HG03442 (cell line): ENCODE data around the gene SLC24A5.

Experiments
- ATAC-seq: cut with Tn5 transposase; IDR thresholded peaks from one replicate; pipeline ENCODE4 v1.9.1; 2021; ENCODE audit warnings: mild to moderate bottlenecking, moderate library complexity; ENCODE audit not compliant: unreplicated experiment

The SLC24A5 gene

DNA sequence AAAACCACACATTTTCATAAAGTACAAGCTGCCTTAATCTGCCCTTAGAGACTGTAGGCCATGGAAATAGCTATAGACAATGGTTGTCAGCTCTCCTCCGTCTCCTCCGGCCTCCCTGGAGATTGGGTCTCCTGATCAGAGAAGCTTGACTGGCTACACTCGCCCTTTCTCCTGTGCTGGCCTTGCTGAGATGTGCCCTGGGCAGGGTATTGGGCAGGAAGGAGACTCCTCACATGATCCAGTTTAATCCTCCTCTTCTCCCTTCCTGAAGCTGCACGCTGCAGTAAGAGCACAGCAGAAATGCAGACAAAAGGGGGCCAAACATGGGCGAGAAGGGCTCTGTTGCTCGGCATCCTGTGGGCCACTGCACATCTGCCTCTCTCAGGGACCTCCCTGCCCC lies at the start of gene SLC24A5:
SLC24A5 (plus strand) TSS at position 246 of the 400 bp plus-strand sequence; CDS start at position 301, 55 bp downstream.
- ATAC-seq = no peak

DNA sequence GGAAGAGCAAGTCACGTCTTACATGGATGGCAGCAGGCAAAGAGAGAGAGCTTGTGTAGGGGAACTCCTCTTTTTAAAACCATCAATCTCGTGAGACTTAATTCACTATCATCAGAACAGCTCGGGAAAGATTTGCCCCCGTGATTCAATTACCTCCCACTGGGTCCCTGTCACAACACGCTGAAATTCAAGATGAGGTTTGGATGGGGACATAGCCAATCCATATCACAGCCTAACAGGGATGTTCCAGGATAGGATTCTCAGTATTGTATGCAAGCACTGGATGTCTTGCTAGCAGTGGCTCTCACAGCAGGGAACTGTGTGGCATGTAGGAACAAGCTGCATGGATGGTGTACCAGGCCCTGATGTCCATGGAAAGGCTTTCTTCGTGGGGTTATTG lies 47.8 kb upstream of the SLC24A5 start:
- ATAC-seq = no peak

DNA sequence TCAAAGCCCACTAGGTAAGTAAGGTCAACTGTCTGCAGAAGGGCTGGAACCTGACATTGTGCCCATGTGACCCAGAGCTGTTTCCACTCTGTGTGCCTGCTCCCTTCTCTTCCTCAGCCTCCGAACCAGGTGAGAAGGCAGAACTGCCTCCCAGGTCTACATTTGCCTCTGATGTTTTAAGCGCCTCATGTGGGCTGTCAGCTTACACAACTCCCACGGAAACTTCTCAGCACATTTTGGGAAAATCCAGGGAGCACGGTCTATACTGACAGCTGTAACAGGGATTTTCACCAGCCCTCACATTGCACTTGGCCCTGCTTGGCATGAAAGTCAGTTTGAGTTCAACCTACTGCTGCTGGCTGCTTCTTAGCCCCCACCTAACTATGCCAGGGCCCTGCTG lies 46.9 kb upstream of the SLC24A5 start:
- no peak for ATAC-seq

DNA sequence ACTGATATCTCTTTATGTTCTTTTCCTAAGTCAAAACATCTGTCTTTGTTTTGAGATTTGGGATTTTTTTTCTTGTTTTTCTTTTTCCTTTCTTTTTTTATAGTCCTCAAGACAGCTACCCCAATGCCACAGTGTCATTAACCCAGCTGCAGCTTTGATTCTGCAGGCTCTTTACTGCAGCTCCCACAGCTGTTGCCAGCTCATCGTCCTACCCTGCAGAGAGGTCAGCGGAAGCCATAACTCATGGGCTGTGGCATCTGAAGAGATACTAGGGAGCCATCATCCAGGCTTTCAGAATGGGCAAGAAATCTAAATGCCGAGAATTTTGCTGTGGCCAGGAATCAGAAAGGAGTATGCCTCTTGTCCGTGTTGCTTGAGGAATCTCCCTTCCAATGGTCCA lies 44.3 kb upstream of the SLC24A5 start:
- ATAC-seq = no peak

DNA sequence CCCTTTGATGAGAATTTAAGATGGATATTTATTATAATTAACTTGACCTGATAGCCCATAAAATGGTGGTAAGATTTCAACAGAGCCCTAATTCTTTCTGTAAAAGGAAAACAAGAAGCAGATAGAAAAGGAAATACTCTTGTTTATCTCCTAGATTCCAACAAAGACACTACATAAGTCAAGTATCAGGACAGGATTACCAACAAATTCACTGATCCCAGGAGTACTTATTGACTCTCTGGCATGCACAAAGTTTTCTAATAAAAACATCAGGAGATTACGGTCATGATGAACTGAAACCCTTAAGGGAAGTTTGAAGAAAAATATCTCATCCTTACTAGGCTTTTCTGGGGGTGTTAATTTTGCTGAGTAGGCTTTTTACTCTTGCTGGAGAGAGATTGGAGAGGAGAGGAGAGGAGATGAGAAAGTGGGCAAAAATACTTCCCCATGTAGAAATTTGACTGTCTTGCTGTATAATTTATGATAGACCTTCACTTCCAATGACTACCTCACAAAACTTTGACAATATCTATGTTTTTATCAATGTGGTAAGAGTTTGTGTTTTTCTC lies 43.1 kb upstream of the SLC24A5 start:
- ATAC-seq = no peak

DNA sequence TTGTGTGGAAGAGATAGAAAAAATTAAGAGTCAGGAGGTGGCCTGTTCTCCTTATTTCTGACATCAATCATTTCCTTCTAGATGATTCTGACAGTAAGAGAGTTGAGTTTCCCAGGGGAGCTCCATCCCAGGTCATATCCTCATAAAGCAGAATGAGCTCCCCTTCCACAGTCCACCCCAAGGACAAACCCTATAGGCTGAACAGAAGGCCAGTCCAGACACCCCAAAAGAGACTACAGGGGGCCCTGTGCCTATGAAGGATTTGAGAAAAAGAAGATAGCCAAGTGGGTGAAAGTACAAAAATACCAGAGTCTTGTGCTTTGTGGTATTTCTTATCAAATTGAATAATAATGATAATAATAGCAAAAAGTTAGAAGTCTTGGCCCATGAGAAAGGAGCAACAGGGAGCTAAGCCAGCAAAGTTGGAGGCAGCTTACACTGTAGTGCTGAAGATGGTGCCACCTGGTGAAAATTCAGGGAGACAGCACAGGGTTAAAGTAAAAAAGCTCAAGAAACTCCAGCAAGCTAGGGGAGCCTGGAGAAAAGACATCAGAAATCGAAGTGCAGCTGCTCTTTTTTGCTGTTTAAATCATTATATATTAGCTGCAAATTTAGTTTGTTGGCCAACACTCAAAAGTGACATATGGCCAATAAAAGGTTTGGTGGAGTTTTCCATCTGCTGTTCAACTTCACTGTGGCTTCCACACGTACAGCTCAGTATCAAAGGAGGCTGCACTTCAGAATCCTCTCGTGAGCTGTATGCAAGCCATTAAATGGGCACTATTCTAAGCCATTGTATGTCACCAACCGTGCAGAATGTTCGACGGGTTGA lies 35.8 kb upstream of the SLC24A5 start:
- peak; percentile 48 for ATAC-seq

DNA sequence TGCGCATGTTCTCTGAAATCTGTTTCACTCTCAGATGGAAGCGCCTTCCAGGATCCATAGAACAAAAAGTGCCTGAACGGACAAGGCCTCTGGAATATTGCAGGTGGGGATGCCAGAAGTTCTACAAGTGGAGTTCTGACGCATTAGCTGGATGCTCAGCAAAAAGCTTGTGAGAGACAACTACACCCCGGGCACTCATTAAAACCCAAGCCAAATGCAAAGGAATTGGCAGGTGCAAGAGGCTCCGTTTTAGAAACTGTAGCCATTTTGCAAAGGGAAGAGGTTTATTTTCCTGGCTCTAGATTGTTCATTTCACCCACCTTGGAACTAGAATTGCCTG lies 35.2 kb upstream of the SLC24A5 start:
- ATAC-seq = no peak

DNA sequence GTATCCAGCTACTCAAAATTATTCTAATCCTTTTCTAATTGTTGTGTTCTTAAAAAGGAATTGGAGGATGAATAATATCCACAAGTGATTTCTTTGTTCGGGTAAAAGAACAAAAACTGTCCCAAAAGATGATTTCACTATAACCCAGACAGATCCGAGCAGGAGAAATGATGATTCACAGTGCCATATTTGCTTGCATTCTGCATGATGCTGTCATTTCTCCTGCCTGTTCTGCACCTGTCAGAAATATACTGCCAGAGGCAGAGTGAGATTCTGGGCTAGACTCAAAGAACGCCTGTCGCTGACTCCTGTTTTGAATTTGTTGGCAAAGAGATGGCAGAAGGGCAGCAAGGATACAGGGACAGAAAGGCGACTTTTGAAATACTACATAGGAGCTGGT lies 34.7 kb upstream of the SLC24A5 start:
- ATAC-seq = no peak

DNA sequence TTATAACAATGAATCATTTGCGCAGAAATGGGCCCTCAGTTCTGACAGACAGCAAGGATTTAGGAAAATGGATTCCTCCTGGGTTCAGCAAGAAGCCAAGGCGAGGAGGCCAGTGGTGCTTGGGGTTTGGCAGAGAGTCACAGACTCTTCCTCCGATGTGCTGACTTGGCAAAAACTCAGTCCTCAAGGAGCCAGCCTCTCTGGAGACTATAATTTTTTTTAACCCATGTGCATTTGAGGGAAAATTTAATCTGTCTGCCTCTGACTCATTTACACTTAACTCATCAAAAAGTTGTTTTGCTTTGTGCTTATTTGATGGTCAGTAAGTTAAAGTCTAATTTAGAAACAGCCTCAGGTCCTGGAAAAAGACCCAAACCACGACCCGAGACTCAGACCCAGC lies 34.2 kb upstream of the SLC24A5 start:
- ATAC-seq = no peak

DNA sequence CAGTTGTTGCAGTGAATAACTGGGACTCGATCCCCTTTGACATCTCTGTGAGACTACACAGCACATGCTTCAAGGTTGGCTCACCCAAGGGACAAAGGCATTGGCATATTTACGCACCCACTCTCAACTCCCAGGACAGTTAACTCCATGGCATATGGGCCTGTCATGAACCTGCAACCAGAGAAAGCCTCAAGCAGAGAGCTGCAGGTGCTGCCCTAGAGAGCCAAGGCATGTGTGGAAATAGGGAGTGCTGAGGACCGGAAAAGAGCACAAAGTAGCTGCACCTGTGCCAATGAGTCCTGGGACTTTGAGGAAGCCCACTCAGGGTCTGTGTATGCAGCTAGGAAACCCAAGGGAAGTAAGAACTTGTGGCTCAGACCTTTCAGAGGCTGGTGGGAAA lies 32.9 kb upstream of the SLC24A5 start:
- no peak for ATAC-seq

DNA sequence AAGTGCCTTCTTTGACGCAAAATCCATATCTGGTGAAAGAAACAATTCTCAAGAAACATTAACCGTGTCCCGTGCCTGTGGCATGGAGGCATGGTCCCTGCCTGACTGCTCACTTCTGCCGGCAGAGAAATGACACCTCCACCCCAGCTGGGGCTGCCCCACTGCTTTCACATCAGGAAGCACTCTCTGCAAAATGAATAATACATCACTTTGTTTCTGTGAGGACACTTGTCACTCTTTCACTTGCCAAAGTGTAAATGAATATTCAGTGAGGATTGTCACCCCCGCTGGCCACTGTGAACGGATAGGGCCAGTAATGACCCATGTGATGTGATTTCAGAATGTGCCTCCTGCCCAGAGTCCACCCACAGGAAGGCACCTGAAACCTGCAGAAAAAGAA lies 31.1 kb upstream of the SLC24A5 start:
- ATAC-seq = peak; percentile 73

DNA sequence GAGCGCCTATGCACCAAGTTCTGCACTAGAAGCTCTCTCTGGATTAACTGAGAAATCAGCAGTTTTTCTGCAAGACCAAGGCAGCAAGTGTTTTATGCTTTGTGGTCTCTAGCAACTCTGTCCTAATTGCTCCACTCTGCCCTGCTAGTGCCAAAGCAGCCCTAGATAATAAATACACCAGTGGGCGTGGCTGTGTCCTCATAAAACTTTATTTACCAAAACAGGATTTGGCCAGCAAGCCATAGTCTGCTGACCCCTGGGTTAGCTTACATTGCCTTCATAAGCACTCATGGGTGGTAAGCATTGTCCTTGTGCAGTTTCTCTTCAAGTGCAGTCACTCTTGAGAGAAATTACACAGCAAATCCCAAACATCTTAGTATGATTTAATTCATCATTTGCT lies 30.7 kb upstream of the SLC24A5 start:
- no peak for ATAC-seq

DNA sequence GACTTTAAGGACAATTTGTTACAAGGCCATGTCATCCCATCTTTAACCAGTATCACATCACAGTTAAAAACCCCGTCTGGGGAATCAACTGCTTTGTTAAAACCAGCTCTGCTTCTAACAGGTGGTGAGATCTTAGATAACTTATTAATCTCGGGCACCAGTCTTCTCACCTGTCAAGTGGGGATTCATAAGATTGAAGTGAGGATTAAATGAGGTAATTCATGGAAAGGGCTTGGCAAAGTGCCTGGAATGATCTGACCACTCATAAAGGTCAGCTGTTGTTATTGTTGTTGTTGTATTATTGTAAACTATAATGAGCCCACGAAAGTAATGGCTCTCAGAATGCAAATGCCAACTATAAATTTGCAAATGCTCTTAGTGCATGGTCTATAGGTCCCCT lies 30.1 kb upstream of the SLC24A5 start:
- no peak for ATAC-seq

DNA sequence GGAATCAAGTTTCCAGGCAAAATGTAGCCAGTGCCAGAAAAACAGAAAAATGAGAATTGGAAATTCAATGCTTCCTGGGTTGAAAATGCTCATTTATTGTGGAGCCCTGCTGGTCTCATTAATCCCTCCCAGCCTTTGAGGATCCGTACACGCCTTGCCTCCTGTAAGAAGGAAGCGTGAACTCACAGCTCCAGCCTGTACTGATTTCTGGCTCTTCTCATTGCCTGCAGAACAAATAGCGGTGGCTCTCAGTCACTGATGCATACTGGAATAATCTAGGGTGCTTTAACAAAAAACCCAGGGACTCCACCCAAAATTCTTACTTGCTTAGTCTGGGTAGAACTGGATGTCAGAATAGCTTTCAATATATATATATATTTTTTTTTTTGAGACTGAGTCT lies 29.3 kb upstream of the SLC24A5 start:
- ATAC-seq = no peak

DNA sequence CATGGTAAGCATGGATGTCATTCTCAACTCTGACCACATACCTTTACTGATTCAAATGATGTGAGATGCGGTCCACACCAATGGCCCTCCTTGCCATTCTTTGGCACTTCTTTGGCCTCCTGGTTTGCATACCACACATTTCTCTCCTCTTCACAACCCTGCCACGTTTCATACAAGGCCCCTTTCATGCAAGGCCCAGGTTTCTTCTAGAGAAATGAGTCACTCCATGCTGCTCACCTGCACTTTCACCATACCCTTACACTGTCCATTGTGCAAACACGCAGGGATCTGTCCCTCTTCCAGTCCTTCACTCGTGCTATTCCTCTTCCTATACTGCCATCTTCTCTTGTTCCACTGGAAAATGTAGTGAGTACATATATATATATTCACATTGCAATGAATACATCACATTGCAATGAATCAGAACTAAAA lies 24.4 kb upstream of the SLC24A5 start:
- ATAC-seq = peak; percentile 96

DNA sequence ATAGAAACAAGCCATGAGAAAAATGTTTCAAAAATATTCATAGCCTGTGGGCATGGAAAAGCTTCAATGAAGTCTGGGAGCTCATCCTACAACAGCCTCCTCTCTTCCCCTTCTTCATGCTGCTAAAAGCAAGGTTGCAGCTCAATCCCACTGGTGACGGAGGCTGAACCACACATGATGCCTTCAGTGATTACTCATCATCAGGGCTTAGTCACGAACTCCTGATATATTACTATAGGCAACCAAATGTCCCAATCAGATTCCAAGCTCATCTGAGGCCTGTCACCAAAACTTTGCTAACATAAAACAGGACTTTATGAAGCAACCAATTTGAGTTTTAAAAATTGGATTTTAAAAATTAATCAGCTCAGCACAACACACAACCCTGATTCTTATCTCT lies 24.0 kb upstream of the SLC24A5 start:
- peak; percentile 47 for ATAC-seq

DNA sequence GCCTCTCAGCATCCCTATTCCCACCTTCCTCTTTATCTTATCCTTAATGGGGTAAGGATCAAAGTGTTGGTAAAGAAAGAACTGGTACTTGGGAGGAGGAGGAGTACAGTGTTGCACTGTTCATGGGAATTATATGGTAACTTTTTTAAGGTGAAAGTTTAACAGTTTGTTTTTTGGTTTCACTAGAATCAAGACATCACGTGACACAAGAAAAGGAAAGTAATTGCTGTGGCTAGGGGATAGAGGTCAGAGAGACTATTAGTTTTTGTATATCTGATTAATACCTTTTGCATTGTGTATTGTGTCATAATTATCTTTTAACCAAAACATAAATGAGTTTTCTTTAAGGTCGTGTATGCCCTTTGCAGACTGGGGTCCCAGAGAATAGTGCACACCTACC lies 23.5 kb upstream of the SLC24A5 start:
- ATAC-seq = no peak

DNA sequence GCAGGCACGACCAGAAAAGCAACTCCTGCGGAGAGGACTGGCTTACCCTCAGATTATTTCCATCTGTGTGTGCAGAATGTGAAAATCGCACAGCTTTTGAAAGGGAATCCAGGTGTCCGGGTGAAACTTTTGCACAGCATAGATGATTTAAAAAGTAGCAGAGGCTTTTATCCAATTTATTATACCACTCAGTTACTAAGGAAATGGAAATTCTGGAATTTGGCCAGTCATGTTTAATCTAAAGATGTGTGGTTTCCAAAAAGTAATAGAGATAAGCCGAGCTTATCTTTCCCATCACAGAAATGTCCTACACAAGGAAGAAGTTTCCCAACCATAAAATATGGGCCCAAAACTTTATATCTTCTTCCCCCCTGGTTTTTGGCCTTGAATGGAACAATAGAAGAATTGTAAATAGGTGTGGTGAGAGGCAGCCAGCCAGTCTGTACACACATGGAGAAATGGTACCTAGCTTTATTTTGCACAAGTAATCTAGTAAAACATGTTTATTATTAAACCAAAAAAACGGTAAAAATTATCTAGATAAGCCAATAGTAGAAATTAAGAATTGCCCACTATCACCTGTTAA lies 19.3 kb upstream of the SLC24A5 start:
- ATAC-seq = no peak

DNA sequence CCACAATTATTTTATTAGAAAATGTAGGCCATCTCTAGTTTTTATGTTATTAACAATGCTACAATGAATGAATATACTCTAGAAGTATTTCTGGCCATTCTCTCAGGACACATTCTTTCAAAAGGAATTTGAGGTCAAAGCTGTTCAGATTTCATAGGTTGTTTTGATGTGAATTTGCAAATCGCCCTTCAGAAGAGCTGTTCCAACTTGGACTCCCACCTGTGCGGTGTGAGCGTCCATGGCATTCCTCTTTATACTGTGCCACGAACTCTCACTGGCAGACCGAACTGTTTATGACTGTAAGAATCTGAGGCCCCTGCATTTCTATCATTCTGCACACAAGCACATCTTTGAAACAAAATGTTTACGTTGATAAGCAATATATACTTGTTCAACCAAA lies 18.6 kb upstream of the SLC24A5 start:
- no peak for ATAC-seq

DNA sequence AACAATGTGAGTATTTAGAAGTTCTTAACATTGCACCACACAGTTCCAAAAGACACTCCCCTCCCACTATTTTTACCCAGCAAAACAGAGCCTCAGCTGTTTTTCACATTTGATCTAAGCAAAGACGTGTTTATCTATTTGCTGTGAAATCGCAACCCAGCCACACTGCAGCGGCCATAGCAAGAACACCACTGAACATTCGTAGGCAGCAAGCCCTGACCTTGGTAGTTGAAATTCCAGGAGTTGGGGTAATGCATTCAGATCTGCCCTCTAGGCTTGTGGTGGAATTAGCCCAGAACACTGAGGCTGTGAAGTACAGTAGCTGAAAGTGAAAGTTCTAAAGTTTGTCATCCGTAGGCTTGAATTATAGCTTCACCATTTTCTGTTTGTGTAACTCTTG lies 17.1 kb upstream of the SLC24A5 start:
- no peak for ATAC-seq

DNA sequence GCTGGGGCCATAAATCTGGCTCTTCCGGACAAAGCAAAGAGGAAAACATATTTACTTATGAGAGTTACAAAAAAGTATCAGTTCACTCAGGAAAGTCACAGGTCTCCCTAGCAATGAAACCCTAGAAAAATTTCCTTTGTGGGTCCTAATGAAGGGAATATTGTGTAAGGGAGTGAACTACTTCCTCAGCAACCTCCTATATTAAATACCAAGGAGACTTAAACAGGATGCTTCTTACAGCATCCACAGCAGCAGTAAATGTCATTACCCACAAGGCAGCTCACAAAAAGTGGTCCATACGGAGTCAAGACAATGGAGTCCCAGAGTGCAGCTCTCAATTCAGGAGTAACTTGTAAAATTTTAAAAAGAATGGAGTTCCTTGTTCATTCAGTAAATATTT lies 14.9 kb upstream of the SLC24A5 start:
- no peak for ATAC-seq

DNA sequence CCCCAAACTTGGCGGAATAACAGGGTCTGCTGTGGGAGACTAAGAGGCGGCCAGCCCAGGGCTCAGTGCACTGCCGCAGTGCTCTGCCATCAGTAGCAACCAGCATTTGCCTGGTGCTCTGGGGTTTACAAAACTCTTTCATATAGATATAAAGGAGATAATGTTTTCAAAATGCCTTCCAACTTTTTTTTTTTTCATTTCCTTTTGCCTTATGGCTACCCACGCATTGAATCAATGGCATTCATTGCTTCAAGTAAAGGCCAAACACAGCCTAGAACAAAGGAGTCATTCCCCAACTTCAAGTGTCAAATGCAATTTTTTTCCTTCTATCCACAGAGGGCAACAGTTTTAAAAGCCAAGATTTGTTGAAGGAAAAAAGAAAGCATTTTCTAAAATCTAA lies 11.6 kb upstream of the SLC24A5 start:
- no peak for ATAC-seq
